ENCODE results near the gene DCP1B. TPM values are rescaled to one million over a fixed set of nuclear protein-coding genes. Genes with fewer than 3 reads are reported as not detected.

The DCP1B gene
- 7.3 and 9.0 TPM in 2 replicates for total RNA-seq

DNA sequence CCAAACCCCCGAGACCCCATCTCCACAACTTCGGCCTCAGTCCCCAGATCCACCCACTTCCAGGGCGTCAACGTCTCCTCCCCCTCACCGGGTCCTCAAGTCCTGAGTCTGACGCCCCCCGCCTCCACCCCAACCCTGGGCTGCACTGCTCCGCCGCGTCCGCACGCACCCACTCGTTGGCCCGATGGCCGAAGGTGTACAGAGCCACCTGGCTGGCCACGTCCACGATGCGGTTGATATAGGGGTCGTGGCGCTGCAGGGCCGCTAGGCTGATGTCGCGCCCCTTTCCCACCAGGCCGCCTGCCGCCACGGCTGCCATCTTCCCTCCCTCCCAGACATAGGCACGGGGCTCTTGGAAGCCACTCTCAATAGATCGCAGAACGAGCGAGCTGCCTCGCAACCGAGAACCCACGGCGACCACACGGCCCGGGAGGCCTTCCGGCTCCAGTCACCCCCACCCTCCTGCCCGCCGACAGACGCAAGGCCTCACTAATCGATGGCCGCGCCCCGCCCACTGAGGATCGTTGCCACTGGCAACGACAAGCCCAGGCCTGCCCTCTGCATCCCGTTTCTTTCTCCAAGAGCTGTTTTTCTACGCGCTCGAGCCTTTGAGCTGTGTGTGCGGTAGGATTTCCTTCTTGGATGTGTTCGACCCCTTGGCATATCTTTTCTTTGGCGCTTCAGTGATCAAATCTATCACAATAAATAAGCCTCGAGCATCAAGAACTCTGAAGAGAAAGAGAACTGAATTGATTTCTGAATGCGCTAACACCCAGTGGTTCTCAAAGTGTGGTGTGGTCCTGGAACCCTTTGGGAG, at the start of gene DCP1B:
TSS of gene DCP1B (minus strand) at position 345 of the 817 bp plus-strand sequence. CDS start at position 319, 26 bp downstream.

DNA sequence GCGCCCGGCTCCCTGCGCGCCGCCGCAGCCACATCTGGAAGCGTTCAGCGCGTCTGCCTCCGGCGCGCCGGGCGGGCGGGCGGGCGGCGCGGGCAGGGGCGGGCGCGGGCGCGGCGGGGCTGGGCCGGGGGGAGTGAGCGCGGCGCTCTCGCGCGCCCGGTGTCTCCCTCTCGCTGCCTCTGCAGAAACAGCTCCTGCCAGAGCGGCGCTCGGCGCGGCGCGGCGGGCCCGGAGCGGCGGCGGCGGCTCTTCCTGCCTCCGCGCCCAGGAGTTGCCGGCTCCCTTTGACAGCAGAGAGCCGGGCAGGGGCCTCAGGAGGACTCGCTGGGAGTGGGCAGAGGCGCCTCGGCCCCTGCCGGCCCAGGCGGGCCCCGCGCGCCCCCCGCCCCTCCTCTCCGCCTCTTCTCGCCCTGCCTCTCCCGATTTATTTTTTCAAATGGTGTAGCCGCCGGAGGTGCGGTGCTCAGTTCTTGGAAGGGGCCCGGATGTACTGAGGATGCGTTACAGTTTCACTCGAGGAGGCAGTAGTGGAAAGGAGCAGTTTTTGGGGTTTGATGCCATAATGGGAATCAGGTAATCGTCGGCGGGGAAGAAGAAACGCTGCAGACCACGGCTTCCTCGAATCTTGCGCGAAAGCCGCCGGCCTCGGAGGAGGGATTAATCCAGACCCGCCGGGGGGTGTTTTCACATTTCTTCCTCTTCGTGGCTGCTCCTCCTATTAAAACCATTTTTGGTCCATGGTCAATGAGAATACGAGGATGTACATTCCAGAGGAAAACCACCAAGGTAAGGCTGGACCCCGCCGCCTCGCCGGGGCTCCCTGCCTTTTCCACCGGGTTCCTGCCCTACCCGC, 48.8 kb upstream of the DCP1B start, which contains the start of gene CACNA1C:
TSS of gene CACNA1C (plus strand) at position 162 of the 853 bp plus-strand sequence. CDS start at position 738, 576 bp downstream.

DNA sequence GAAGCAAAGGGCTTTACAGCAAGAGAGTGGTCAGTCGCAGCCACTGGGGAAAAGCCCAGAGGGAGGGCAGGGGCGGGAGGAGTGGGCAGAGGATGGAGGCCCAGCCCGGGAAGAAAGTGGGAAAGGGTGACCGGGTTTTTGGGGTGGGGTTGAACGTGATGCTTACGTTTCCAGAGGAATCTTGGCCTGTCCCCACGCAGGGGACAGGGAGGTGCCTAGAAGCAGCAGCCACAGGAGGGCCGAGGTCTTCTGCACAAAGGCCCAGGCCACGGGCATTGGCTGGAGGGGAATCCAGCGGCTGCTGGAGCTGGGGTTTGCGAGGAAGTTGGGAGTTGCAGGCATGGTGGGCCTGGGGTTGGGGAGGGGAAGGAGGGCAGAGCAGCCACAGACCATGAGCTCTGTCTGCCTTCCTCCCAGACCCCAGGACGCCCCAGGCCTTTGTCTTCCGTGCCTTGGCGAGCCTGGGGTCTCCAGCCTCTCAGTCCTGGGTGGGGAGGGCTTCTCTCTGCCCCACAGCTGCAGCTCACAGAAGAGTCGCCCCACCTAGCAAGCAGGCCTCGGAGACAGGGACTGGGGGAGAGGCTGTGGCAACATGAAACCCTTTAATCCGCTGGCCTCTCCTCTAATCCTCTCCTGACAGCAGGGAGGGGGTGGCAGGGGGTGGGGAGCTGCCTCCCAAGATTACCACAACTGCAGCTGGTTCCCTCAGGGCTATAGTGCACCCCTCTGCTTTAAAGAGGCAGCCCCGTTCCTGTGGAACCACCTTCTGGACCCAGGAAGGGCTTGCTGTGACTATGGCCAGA, 86.0 kb downstream of the DCP1B start, which contains the start of gene CACNA2D4:
TSS of gene CACNA2D4 (minus strand) at position 572 of the 803 bp plus-strand sequence. CDS start at position 393, 179 bp downstream.

Other genes with a start within 250 kb of the DCP1B start
- gene LRTM2, start 183.9 kb downstream of the DCP1B start, total RNA-seq = not detected in 2 replicates
- gene CACNA2D4, start 85.8 kb downstream of the DCP1B start, total RNA-seq = 0.43 and 0.55 TPM in 2 replicates
- gene CACNA1C, start 48.5 kb upstream of the DCP1B start, total RNA-seq = 5.0 and 10.1 TPM in 2 replicates